ENCODE data around the gene ASCC1. TPM values are rescaled to one million over a fixed set of nuclear protein-coding genes. Genes with fewer than 3 reads are reported as not detected.
"Not testable (repeated sequence)": the region's sequence is repeated elsewhere in the genome, so short reads cannot be mapped to it uniquely, and the experiment has no call there.

Gene ASCC1
- total and polyA plus RNA-seq, 7 donors: 15.3 to 53.7 (median 21.5) TPM

GRCh38 chr10:72253578-72253977 is 37.5 kb upstream of the ASCC1 start:
- no peak overlapping the region for H3K4me3 ChIP-seq
- H3K36me3 ChIP-seq: no peaks in the 10 kb centered on the region
- no peaks in the 10 kb centered on the region for H3K27me3 ChIP-seq
- WGBS, 2 donors: 90 to 94% methylated on average over 7 of the region's 7 CpGs
- H3K9me3 ChIP-seq: no peaks in the 10 kb centered on the region
- H3K27ac ChIP-seq: peak overlapping the region; percentile 89 to 95 (median 91)
- DNase-seq: no peak
- peaks cover 0 to 91% (median 80%) of the 10 kb centered on the region in 4 donors for H3K4me1 ChIP-seq
- intact Hi-C loops (cut with DNase I): no loop called here
- TF ChIP-seq POLR2AphosphoS5 (IDR thresholded peaks at IDR 0.05) (no peak), POLR2A (IDR thresholded peaks at IDR 0.05) (no peak), EP300 (IDR thresholded peaks at IDR 0.05) (no peak), CTCF (IDR thresholded peaks at IDR 0.05) (no peak)

GRCh38 chr10:72252972-72253371 is 36.9 kb upstream of the ASCC1 start:
- H3K4me3 ChIP-seq: no peak overlapping the region
- peak overlapping the region; percentile 89 to 95 (median 91) for H3K27ac ChIP-seq
- no peaks in the 10 kb centered on the region for H3K36me3 ChIP-seq
- H3K4me1 ChIP-seq: peaks cover 0 to 94% (median 85%) of the 10 kb centered on the region in 4 donors
- WGBS, 2 donors: 87 to 88% methylated on average over 3 of the region's 3 CpGs
- intact Hi-C loops (cut with DNase I): no loop called here
- DNase-seq: no peak
- TF ChIP-seq POLR2AphosphoS5 (IDR thresholded peaks at IDR 0.05): no peak
- TF ChIP-seq EP300 (IDR thresholded peaks at IDR 0.05): no peak
- TF ChIP-seq POLR2A (IDR thresholded peaks at IDR 0.05): no peak
- no peak for TF ChIP-seq CTCF (IDR thresholded peaks at IDR 0.05)
- no peaks in the 10 kb centered on the region for H3K27me3 ChIP-seq
- no peaks in the 10 kb centered on the region for H3K9me3 ChIP-seq

- H3K27me3 ChIP-seq: no peaks in the 10 kb centered on the region
- H3K4me3 ChIP-seq: no peak overlapping the region
- H3K27ac ChIP-seq: peak overlapping the region; percentile 89 to 95 (median 91)
- DNase-seq: no peak
- 83 to 94% methylated on average over 6 of the region's 6 CpGs for WGBS, 2 donors
- no peaks in the 10 kb centered on the region for H3K36me3 ChIP-seq
- H3K9me3 ChIP-seq: no peaks in the 10 kb centered on the region
- intact Hi-C loops (cut with DNase I): no loop called here
- no peak for TF ChIP-seq EP300 (IDR thresholded peaks at IDR 0.05)
- TF ChIP-seq POLR2A (IDR thresholded peaks at IDR 0.05): no peak
- TF ChIP-seq CTCF (IDR thresholded peaks at IDR 0.05): no peak
- H3K4me1 ChIP-seq: peaks cover 0 to 98% (median 90%) of the 10 kb centered on the region in 4 donors
Measured at GRCh38 chr10:72251635-72252034, 35.6 kb upstream of the ASCC1 start.

- TF ChIP-seq CTCF (IDR thresholded peaks at IDR 0.05) (no peak), POLR2AphosphoS5 (IDR thresholded peaks at IDR 0.05) (peak; percentile 32 to 73 (median 48))
- peak; percentile 91 for DNase-seq
- no peaks in the 10 kb centered on the region for H3K27me3 ChIP-seq
- intact Hi-C loops (cut with DNase I): no loop called here
- peak overlapping the region; percentile 91 to 95 (median 91) for H3K27ac ChIP-seq
- H3K36me3 ChIP-seq: no peaks in the 10 kb centered on the region
- peaks cover 0 to 98% (median 90%) of the 10 kb centered on the region in 4 donors for H3K4me1 ChIP-seq
- H3K9me3 ChIP-seq: no peaks in the 10 kb centered on the region
- no peak overlapping the region for H3K4me3 ChIP-seq
- WGBS, 2 donors: 91 to 93% methylated on average over 1 of the region's 1 CpG
Measured at GRCh38 chr10:72250666-72251065, 34.6 kb upstream of the ASCC1 start.

GRCh38 chr10:72249176-72249862 is 33.2 kb upstream of the ASCC1 start:
- DNase-seq, H3K9me3 ChIP-seq, H3K36me3 ChIP-seq, H3K27me3 ChIP-seq: not testable (repeated sequence)
- 78 to 89% methylated on average over 17 of the region's 17 CpGs for WGBS, 2 donors
- Histone ChIP-seq H3K4me3 (peak overlapping the region in 1 of 4 donors; percentile 15), H3K27ac (peak overlapping the region; percentile 91 to 95 (median 91)), H3K4me1 (peaks cover 0 to 98% (median 90%) of the 10 kb centered on the region in 4 donors)
- intact Hi-C loops (cut with DNase I): loop anchor here (2.0 kb wide), 1 partner anchor 23 kb away; the partner anchor contains the start of gene DDIT4

Data from sigmoid colon (tissue), 7 donors.